Measurements from ENCODE around the gene KANSL1. TPM values are rescaled to one million over a fixed set of nuclear protein-coding genes. Genes with fewer than 3 reads are reported as not detected.

The KANSL1 gene
- total and polyA plus RNA-seq, 4 donors = 16.2 to 189 (median 47.4) TPM

DNA sequence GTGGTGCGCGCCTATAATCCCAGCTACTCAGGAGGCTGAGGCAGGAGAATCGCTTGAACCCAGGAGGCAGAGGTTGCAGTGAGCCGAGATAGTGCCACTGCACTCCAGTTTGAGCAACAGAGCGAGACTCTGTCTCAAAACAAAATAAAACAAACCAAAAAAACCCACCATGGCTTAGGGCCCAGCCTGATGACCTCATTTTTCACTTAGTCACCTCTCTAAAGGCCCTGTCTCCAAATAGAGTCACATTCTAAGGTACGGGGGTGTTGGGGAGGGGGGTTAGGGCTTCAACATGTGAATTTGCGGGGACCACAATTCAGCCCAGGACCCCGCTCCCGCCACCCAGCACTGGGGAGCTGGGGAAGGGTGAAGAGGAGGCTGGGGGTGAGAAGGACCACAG, 195.6 kb downstream of the KANSL1 start:
- ATAC-seq (ENCODE audit: insufficient read depth, low FRiP score) = no peak
- Histone ChIP-seq H3K4me3 (no peak overlapping the region), H3K27me3 (ENCODE audit: control insufficient read depth in 3 of 3, insufficient read depth in 3 of 3, low read length in 2 of 3) (no peaks in the 10 kb centered on the region), H3K4me1 (ENCODE audit: control insufficient read depth in 5 of 5, insufficient read depth in 5 of 5, low read length in 5 of 5) (peaks cover 0 to 8% (median 6%) of the 10 kb centered on the region in 5 donors), H3K36me3 (ENCODE audit: control insufficient read depth in 4 of 4, insufficient read depth in 4 of 4, low read length in 4 of 4) (no peaks in the 10 kb centered on the region), H3K9me3 (ENCODE audit: control insufficient read depth in 4 of 4, insufficient read depth in 3 of 4, low read length in 3 of 4) (no peaks in the 10 kb centered on the region), H3K9ac (ENCODE audit: insufficient read depth in 1 of 2, low read length in 2 of 2) (no peak overlapping the region), H3K27ac (ENCODE audit: low read depth in 1 of 2, low read length in 1 of 2) (no peak overlapping the region)
- WGBS, 2 donors = 93 to 99% methylated on average over 9 of the region's 9 CpGs
- TF ChIP-seq, protein P1, sequence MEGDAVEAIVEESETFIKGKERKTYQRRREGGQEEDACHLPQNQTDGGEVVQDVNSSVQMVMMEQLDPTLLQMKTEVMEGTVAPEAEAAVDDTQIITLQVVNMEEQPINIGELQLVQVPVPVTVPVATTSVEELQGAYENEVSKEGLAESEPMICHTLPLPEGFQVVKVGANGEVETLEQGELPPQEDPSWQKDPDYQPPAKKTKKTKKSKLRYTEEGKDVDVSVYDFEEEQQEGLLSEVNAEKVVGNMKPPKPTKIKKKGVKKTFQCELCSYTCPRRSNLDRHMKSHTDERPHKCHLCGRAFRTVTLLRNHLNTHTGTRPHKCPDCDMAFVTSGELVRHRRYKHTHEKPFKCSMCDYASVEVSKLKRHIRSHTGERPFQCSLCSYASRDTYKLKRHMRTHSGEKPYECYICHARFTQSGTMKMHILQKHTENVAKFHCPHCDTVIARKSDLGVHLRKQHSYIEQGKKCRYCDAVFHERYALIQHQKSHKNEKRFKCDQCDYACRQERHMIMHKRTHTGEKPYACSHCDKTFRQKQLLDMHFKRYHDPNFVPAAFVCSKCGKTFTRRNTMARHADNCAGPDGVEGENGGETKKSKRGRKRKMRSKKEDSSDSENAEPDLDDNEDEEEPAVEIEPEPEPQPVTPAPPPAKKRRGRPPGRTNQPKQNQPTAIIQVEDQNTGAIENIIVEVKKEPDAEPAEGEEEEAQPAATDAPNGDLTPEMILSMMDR (IDR thresholded peaks at IDR 0.05; ENCODE audit: control extremely low read depth, extremely low read depth) = no peak
- no peak for DNase-seq

DNA sequence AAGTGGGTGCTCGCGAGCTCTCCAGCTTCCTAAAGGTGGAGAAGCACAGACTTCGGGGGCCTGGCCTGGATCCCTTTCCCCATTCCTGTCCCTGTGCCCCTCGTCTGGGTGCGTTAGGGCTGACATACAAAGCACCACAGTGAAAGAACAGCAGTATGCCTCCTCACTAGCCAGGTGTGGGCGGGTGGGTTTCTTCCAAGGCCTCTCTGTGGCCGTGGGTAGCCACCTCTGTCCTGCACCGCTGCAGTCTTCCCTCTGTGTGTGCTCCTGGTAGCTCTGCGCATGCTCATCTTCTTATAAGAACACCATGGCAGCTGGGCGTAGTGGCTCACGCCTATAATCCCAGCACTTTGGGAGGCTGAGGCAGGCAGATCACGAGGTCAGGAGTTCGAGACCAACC, 196.1 kb downstream of the KANSL1 start:
- Histone ChIP-seq H3K4me1 (ENCODE audit: control insufficient read depth in 5 of 5, insufficient read depth in 5 of 5, low read length in 5 of 5) (peaks cover 0 to 8% (median 6%) of the 10 kb centered on the region in 5 donors), H3K27ac (ENCODE audit: low read depth in 1 of 2, low read length in 1 of 2) (no peak overlapping the region), H3K9ac (ENCODE audit: insufficient read depth in 1 of 2, low read length in 2 of 2) (no peak overlapping the region), H3K9me3 (ENCODE audit: control insufficient read depth in 4 of 4, insufficient read depth in 3 of 4, low read length in 3 of 4) (no peaks in the 10 kb centered on the region), H3K4me3 (no peak overlapping the region), H3K27me3 (ENCODE audit: control insufficient read depth in 3 of 3, insufficient read depth in 3 of 3, low read length in 2 of 3) (no peaks in the 10 kb centered on the region), H3K36me3 (ENCODE audit: control insufficient read depth in 4 of 4, insufficient read depth in 4 of 4, low read length in 4 of 4) (no peaks in the 10 kb centered on the region)
- ATAC-seq (ENCODE audit: insufficient read depth, low FRiP score) = no peak
- TF ChIP-seq, protein P1 (IDR thresholded peaks at IDR 0.05; ENCODE audit: control extremely low read depth, extremely low read depth) = no peak
- 88 to 92% methylated on average over 13 of the region's 13 CpGs for WGBS, 2 donors
- no peak for DNase-seq

DNA sequence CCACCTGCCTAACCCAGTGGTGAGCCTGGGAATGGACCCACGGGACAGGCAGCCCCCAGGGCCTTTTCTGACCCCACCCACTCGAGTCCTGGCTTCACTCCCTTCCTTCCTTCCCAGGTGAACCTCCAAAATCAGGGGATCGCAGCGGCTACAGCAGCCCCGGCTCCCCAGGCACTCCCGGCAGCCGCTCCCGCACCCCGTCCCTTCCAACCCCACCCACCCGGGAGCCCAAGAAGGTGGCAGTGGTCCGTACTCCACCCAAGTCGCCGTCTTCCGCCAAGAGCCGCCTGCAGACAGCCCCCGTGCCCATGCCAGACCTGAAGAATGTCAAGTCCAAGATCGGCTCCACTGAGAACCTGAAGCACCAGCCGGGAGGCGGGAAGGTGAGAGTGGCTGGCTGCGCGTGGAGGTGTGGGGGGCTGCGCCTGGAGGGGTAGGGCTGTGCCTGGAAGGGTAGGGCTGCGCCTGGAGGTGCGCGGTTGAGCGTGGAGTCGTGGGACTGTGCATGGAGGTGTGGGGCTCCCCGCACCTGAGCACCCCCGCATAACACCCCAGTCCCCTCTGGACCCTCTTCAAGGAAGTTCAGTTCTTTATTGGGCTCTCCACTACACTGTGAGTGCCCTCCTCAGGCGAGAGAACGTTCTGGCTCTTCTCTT, 196.8 kb downstream of the KANSL1 start:
- H3K4me1 ChIP-seq (ENCODE audit: control insufficient read depth in 5 of 5, insufficient read depth in 5 of 5, low read length in 5 of 5) = peaks cover 0 to 8% (median 6%) of the 10 kb centered on the region in 5 donors
- ATAC-seq (ENCODE audit: insufficient read depth, low FRiP score) = no peak
- H3K9ac ChIP-seq (ENCODE audit: insufficient read depth in 1 of 2, low read length in 2 of 2) = no peak overlapping the region
- TF ChIP-seq, protein P1 (IDR thresholded peaks at IDR 0.05; ENCODE audit: control extremely low read depth, extremely low read depth) = no peak
- WGBS, 2 donors = 80 to 85% methylated on average over 31 of the region's 31 CpGs
- no peaks in the 10 kb centered on the region for H3K9me3 ChIP-seq (ENCODE audit: control insufficient read depth in 4 of 4, insufficient read depth in 3 of 4, low read length in 3 of 4)
- H3K4me3 ChIP-seq = no peak overlapping the region
- no peaks in the 10 kb centered on the region for H3K27me3 ChIP-seq (ENCODE audit: control insufficient read depth in 3 of 3, insufficient read depth in 3 of 3, low read length in 2 of 3)
- H3K36me3 ChIP-seq (ENCODE audit: control insufficient read depth in 4 of 4, insufficient read depth in 4 of 4, low read length in 4 of 4) = no peaks in the 10 kb centered on the region
- H3K27ac ChIP-seq (ENCODE audit: low read depth in 1 of 2, low read length in 1 of 2) = no peak overlapping the region
- no peak for DNase-seq
